ENCODE results near the gene HCK.
"Not testable (repeated sequence)": the region's sequence is repeated elsewhere in the genome, so short reads cannot be mapped to it uniquely, and the experiment has no call there.

The HCK gene

DNA sequence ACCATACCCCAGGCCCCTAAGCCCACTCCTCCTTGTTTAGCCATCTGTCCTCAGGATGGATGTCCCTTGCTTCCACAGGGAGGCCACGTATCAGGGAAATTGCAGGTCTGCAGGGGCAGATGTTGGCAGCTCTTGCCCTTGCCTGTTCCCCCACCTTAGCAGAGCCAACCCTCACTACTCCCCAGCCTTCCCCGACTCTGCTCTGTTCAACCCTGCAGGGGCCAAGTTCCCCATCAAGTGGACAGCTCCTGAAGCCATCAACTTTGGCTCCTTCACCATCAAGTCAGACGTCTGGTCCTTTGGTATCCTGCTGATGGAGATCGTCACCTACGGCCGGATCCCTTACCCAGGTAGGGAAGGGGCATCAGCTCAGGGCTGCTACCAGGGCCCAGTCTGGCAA, 46.7 kb downstream of the HCK start:
- Mint-ChIP-seq H3K27ac (no peak overlapping the region), H3K4me1 (no peaks in the 10 kb centered on the region), H3K27me3 (peaks cover 43% of the 10 kb centered on the region), H3K4me3 (no peak overlapping the region), H3K9me3 (no peaks in the 10 kb centered on the region)
- DNase-seq (no peak), ATAC-seq (no peak)

DNA sequence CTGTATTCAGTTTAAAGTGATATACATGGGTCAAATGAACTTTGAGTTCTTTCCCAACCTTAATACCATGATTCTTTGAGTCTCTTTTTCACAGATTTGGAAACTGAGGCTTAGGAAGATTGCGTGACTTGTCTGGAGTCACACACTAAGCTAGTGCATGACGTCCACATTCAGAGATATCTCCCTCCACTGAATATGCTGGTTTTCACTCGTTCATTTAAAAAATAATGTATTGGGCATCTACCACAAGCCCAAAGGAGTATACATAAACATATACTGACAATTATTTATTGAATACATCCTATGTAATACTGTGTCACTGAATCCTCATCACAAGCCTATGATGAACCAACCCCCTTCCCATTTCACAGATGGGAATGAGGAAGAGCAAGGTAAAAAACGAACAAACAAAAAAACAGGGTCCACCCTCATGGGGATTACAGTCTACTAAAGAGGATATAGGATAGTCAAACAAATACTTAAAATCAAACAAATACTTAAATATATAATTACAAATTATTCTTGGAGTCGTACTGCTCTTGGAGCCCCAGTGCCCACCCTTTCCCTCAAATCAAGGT, 56.9 kb downstream of the HCK start:
- peaks cover 2% of the 10 kb centered on the region for H3K27me3 Mint-ChIP-seq
- DNase-seq, result no peak
- no peak overlapping the region for H3K27ac Mint-ChIP-seq
- H3K4me3 Mint-ChIP-seq, result no peak overlapping the region
- no peaks in the 10 kb centered on the region for H3K9me3 Mint-ChIP-seq
- no peak for ATAC-seq
- H3K4me1 Mint-ChIP-seq, result peaks cover 39% of the 10 kb centered on the region

DNA sequence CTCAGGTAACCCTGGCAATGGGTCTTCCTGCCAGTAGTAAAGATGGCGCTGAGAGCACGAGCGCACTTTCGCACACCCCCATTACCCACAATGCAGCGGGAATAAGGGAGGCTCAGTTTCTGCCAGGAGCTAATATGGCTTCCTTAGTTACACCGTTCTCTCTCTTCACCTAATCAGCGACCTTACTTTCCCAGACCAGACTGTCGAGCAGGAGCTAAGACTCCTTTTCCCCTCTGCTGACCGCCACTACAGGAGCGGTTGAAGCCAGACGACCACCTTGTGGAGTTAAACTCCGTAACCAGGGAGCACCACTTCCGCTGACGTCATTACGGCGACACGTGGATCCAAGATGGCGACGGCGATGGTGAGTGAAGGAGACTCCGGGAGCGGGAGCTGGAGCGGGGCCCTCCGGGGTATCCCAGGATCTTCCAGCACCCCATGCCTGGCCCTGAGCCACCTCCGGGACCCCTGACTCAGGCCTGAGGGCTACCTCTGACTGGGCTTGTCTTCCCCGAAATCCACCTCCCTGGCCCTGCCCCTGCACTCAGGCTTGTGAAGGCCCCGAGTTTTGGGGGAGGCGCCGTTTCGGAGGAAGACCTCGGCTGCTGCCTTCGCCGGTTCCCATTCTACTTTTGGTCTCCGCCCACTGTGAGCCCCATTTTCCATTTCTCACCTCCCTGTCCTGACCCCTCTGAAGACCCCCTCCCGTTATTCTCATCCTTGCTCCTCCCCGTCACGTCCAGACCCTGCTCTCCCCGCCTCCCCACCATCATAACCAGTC, 57.5 kb downstream of the HCK start, which contains the start of gene TM9SF4:
Gene TM9SF4 (plus strand): TSS at position 323 of the 781 bp plus-strand sequence. CDS start 27 bp downstream, at position 350.
- Mint-ChIP-seq H3K4me1 (peaks cover 45% of the 10 kb centered on the region), H3K27me3 (no peaks in the 10 kb centered on the region), H3K9me3 (no peaks in the 10 kb centered on the region), H3K4me3 (peak within 1 kb of the TSS; percentile 97 to 98), H3K27ac (peak within 1 kb of the TSS; percentile 100)
- ATAC-seq (peak; percentile 87), DNase-seq (peak; percentile 85 to 92)

DNA sequence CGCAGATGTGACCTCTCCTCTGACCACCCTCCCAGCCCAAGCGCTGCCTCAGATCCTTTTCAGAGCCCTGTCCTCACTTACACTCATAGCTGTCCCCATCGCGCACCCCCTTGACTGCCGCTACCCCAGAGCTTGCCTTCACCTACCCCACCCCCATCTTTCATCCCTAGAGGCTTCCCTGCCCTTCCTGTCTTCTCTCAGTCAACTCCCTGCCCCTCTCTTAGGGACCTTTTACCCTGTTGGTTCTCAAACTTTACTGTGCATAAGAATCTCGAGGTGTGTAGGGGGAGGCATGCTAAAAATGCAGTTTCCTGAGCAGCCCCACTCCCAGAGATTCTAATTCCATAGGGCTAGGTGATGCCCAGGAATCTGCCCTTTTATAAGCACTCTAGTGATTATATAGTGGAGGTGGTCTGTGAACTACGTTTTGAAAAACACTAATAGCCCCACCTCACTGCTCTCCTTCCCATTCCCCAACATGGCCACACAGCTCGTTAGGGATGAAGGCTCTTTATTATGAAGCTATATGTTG, 58.2 kb downstream of the HCK start:
- ATAC-seq, result peak; percentile 49
- no peaks in the 10 kb centered on the region for H3K9me3 Mint-ChIP-seq
- H3K27ac Mint-ChIP-seq, result peak overlapping the region; percentile 100
- no peak for DNase-seq
- H3K4me1 Mint-ChIP-seq, result peaks cover 52% of the 10 kb centered on the region
- H3K27me3 Mint-ChIP-seq, result no peaks in the 10 kb centered on the region
- peak overlapping the region; percentile 97 to 98 for H3K4me3 Mint-ChIP-seq

DNA sequence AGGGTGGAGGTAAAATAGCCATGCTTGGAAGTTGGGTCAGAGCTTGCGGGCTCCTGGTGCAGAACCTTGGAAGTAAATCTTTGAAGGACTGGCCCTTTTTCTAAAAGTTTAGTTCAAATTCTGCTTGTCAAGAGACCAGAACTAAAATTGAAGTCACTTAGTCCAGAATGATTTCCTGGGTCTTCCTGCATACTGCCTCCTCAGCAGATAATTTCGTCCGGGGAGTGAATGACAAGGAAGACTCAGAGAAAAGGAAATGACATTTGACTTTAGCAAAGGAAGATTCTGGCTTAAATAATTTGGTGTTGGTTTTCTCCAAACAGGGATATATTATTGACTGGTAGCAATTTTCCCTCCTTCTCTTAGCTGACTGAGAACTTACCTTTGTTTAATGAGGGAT, 58.7 kb downstream of the HCK start:
- no peaks in the 10 kb centered on the region for H3K27me3 Mint-ChIP-seq
- peak overlapping the region; percentile 100 for H3K27ac Mint-ChIP-seq
- no peak for ATAC-seq
- peak overlapping the region; percentile 97 to 98 for H3K4me3 Mint-ChIP-seq
- H3K4me1 Mint-ChIP-seq, result peaks cover 55% of the 10 kb centered on the region
- no peaks in the 10 kb centered on the region for H3K9me3 Mint-ChIP-seq
- no peak for DNase-seq

DNA sequence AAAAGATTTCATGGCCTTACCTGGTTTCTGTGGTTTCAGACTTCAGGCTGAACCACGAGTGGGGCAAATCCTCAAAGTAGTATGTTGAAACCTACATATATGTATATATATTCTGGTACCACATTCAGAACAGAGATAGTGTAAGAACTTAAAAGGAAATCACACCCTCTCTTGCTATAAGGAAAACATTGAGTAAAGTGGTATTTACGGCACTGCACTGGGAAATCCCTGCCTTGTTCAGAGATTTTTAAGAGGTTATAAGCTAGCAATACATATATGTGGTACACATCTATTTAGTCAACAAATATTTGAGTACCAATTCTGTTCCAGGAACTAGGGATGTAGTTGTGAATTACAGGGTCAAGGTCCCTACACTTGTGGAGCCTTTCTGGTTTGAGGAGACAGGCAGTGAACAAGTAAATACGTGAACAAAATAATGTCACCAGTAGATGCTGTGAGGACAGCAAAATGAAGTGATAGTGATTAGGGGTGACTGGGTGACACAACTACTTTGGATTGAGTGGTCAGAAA, 59.2 kb downstream of the HCK start:
- Mint-ChIP-seq H3K27me3 (no peaks in the 10 kb centered on the region), H3K9me3 (no peaks in the 10 kb centered on the region), H3K4me3 (peak overlapping the region; percentile 97 to 98), H3K27ac (no peak overlapping the region), H3K4me1 (peaks cover 60% of the 10 kb centered on the region)
- ATAC-seq, result no peak
- no peak for DNase-seq

DNA sequence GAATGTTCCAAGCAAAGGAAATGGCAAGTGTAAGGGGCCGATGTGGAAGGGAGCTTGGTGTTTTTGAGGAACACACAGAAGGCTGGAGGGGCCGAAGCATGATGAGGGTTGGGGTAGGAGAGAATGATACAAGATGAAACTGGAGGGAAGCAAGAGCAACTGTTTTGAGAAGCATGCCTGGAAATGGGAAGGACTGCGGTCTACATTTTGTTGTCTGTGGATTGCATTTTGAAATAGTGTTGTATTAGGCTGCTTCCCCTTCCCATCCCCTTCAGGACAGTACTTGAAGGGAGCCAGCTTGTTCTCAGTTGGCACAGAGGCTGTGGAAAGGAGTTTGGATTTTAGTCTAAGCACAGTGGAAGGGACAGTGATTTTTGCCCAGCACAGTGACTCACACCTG, 59.7 kb downstream of the HCK start:
- H3K4me1 Mint-ChIP-seq, result peaks cover 63% of the 10 kb centered on the region
- DNase-seq, result no peak

DNA sequence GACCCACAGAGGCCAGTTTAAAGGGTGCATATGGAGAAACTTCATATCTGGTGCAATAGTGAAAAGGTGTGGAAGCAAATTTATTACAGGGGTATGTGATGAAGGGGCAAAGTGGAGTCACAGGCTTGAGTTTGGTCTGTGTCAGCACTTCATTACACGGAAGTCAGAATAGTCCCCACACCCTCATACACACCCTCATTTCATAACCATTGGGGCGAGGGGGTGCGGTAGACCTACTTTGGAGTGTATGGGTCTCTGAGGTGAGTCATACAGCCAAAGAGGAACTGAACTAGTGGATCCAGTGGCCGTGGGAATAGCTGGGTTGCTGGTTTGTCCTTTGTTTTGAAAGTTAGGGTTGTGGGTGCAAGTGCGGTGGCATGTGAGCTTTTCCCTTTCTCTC, 60.8 kb downstream of the HCK start:
- DNase-seq, result no peak
- no peaks in the 10 kb centered on the region for H3K9me3 Mint-ChIP-seq
- H3K27ac Mint-ChIP-seq, result no peak overlapping the region
- H3K4me1 Mint-ChIP-seq, result peaks cover 67% of the 10 kb centered on the region
- H3K27me3 Mint-ChIP-seq, result no peaks in the 10 kb centered on the region
- ATAC-seq, result no peak
- peak overlapping the region in 1 of 2 donors; percentile 13 for H3K4me3 Mint-ChIP-seq

More for the DNA sequence above, 59.7 kb downstream of the HCK start:
- H3K27ac Mint-ChIP-seq, result peak overlapping the region; percentile 1 to 73
- H3K9me3 Mint-ChIP-seq, result no peaks in the 10 kb centered on the region
- no peak for ATAC-seq
- H3K4me3 Mint-ChIP-seq, result no peak overlapping the region
- no peaks in the 10 kb centered on the region for H3K27me3 Mint-ChIP-seq

DNA sequence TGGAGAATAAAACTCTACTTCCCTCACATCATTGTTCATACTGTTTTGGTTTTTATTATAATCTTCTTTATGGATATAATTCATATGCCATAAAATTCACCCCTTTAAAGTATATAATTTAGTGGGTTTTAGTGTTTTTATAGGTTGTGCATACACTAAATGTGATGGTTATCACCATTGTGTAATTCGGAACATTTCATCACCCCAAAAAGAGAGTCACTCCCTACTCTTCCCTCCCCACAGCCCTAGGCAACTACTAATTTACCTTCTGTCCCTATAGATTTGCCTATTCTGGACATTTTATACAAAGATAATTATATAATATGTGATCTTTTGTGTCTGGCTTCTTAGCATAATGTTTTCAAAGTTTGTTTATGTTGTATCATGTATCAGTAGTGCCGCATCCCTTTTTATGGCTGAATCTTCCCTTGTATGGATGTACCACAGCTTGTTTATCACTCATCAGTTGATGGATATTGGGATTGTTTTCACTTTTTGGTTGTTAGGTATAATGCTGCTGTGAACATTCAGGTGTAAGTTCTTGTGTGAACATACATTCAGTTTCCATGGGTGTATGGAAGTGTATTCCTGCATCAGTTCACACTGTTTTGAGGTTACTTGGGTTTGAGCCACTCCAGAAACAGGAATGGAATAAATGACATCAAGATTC, 61.7 kb downstream of the HCK start:
- peaks cover 67% of the 10 kb centered on the region for H3K4me1 Mint-ChIP-seq
- H3K27ac Mint-ChIP-seq, result no peak overlapping the region
- H3K9me3 Mint-ChIP-seq, result no peaks in the 10 kb centered on the region
- no peak for ATAC-seq
- H3K4me3 Mint-ChIP-seq, result no peak overlapping the region
- H3K27me3 Mint-ChIP-seq, result no peaks in the 10 kb centered on the region
- DNase-seq, result no peak

DNA sequence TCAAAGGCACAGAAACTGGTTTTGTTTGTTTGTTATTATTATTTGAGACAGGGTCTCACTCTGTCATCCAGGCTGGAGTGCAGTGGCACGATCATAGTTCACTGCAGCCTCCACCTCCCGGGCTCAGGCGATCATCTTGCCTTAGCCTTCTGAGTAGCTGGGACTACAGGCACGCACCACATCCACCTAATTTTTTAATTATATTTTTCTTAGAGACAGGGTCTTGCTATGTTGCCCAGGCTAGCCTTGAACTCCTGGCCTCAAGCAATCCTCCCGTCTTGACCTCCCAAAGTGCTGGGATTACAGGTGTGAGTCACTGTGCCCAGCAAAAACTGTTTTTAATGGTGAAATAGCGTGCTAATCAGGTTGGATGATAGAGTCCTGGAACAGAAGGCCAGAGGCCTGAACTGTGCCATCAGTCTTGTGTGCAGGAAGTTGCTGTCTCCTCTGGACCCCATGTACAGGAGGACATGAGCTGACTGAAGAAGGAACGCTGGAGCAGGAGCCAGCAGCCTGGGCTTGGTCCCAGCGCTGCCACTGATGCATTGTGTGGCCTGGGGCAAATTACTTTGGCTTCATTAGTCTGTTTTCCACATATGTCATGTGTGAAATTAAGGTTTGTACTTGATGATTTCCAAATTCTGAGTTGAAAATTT, 62.4 kb downstream of the HCK start:
- Mint-ChIP-seq H3K27ac (no peak overlapping the region), H3K27me3 (no peaks in the 10 kb centered on the region), H3K4me1 (peaks cover 67% of the 10 kb centered on the region), H3K9me3 (no peaks in the 10 kb centered on the region), H3K4me3 (no peak overlapping the region)
- DNase-seq (no peak), ATAC-seq (no peak)

DNA sequence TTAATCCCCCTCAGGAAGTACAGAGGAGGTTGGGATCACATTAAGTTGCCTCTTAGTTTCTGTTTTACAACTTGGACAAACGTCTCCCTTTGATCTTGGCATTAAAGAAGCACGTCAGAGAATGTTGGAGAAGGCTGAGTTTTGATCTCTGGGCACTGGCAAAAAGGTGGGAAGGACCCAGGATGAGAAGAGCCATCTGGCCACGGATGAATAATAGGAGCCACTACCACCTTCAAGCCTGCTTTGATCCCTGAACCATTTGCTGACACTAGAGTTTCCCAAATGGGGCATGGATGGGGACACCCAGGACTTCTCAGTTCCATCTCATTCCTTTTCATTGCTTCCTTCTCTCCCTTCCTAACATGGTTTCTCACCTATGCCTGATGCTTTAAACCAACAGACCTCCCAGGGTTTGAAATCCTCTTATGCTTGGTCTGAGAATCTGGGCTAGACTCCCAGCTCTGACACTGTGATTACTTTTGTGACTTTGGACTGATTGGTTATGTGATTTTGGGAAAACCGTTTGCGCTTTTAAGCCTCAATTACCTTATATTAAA, 63.2 kb downstream of the HCK start:
- Mint-ChIP-seq H3K9me3 (no peaks in the 10 kb centered on the region), H3K4me1 (peaks cover 67% of the 10 kb centered on the region), H3K27me3 (no peaks in the 10 kb centered on the region), H3K4me3 (no peak overlapping the region), H3K27ac (no peak overlapping the region)
- DNase-seq (no peak), ATAC-seq (no peak)

DNA sequence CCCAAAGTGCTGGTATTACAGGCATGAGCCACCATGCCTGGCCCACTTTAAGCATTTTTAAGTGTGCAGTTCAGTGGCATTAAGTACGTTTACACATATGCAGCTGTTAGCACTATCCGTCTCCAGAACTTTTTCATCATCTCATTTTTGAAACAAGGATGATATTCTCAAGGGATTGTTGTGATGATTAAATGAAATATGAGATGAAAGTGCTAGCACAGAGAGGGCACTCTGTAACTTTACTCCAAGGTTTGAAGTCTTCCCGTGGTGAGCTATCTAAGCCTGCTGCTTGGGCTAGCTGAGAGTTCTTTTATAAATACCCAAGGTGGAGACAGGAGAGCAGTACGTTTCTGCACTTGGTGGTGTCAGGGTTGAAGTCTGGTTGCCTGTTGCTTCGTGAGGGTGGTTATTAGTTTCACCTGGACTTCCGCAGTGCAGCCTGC, 64.1 kb downstream of the HCK start:
- ATAC-seq (no peak), DNase-seq (no peak)
- Mint-ChIP-seq H3K4me1 (peaks cover 60% of the 10 kb centered on the region), H3K27ac (no peak overlapping the region), H3K4me3 (no peak overlapping the region), H3K9me3 (no peaks in the 10 kb centered on the region), H3K27me3 (no peaks in the 10 kb centered on the region)

DNA sequence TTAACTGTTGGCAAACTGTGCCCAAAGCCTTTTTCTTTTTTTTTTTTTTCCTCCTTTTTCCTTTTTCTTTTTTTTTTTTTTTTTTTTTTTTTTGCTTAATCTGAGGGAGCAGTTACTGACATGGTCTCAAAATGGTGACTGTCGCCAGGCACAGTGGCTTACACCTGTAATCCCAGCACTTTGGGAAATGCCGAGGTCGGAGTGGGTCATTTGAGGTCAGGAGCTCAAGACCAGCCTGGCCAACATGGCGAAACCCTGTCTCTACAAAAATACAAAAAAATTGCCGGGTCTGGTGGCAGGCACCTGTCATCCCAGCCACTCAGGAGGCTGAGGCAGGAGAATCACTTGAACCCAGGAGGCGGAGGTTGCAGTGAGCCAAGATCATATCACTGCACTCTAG, 64.8 kb downstream of the HCK start:
- H3K9me3 Mint-ChIP-seq, result not testable (repeated sequence)
- peak overlapping the region in 1 of 2 donors; percentile 61 for H3K27ac Mint-ChIP-seq

DNA sequence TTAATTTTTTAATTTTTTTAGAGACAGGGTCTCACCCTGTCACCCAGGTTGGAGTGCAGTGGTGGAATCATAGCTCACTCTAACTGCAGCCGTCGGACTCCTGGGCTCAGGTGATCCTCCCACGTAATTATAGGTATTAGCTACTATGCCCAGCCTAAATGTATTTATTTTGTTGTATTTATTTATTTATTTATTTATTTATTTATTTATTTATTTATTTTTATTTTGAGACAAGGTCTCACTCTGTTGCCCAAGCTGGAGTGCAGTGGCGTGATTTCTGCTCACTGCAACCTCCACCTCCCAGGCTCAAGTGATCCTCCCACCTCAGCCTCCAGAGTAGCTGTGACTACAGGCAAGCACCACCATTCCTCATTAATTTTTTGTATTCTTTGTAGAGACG, 66.4 kb downstream of the HCK start:
- not testable (repeated sequence) for H3K27ac Mint-ChIP-seq

More for the DNA sequence above, 64.8 kb downstream of the HCK start:
- not testable (repeated sequence) for H3K27me3 Mint-ChIP-seq, DNase-seq, ATAC-seq, H3K4me3 Mint-ChIP-seq
- H3K4me1 Mint-ChIP-seq, result peaks cover 53% of the 10 kb centered on the region

DNA sequence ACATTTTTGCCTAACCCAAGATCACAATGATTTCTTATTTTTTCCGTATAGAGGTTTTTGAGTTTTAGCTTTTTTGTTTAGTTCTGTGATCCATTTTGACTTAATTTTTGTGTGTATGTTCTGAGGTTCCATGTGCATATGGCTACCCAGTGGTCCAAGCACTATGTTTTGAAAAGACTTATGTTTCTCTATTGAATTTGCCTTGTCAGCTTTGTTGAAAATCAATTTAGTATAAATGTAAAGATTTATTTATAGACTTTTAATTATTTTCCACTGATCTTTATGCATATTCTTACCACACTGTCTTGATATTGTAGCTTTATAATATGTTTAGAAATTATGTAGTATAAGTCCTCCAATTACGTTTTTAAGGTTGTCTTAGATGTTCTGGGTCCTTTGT, 67.7 kb downstream of the HCK start:
- ATAC-seq (no peak), DNase-seq (no peak)
- H3K9me3 Mint-ChIP-seq, result no peaks in the 10 kb centered on the region
- H3K4me3 Mint-ChIP-seq, result no peak overlapping the region
- H3K27me3 Mint-ChIP-seq, result no peaks in the 10 kb centered on the region
- H3K27ac Mint-ChIP-seq, result no peak overlapping the region
- H3K4me1 Mint-ChIP-seq, result peaks cover 28% of the 10 kb centered on the region

More for the DNA sequence above, 66.4 kb downstream of the HCK start:
- H3K9me3 Mint-ChIP-seq, H3K27me3 Mint-ChIP-seq, DNase-seq, ATAC-seq, H3K4me3 Mint-ChIP-seq: not testable (repeated sequence)
- peaks cover 40% of the 10 kb centered on the region for H3K4me1 Mint-ChIP-seq
